NCI-H82 treated with DMSO at 0.1 percent for 48 hours (cell line): ENCODE results near the gene COL6A2.

Source experiments
- DNase-seq: peaks from one replicate; lab custom pipeline; 2025; ENCODE audit not compliant: unreplicated experiment; lab: John Stamatoyannopoulos, UW

Gene COL6A2

GRCh38 chr21:46153247-46154154 is 55.6 kb downstream of the COL6A2 start:
- DNase-seq, result no peak

- DNase-seq, result no peak
Measured at GRCh38 chr21:46154155-46154954, 56.4 kb downstream of the COL6A2 start.

- DNase-seq, result no peak
Measured at GRCh38 chr21:46154955-46155513, 57.1 kb downstream of the COL6A2 start.

- no peak for DNase-seq
Measured at GRCh38 chr21:46155514-46156377, 57.8 kb downstream of the COL6A2 start, which contains the start of gene FTCD. Gene FTCD (minus strand): TSS chr21:46155579. CDS start chr21:46155523, 56 bp downstream.

- DNase-seq, result no peak
Measured at GRCh38 chr21:46156378-46156645, 58.4 kb downstream of the COL6A2 start.

GRCh38 chr21:46156678-46157077 is 58.8 kb downstream of the COL6A2 start:
- no peak for DNase-seq

- DNase-seq, result no peak
Measured at GRCh38 chr21:46157396-46157986, 59.6 kb downstream of the COL6A2 start.

GRCh38 chr21:46157987-46158451 is 60.1 kb downstream of the COL6A2 start:
- no peak for DNase-seq

- no peak for DNase-seq
Measured at GRCh38 chr21:46158666-46159300, 60.9 kb downstream of the COL6A2 start.

- no peak for DNase-seq
Measured at GRCh38 chr21:46159390-46159789, 61.5 kb downstream of the COL6A2 start.

- no peak for DNase-seq
Measured at GRCh38 chr21:46159841-46160656, 62.1 kb downstream of the COL6A2 start.

GRCh38 chr21:46160657-46160906 is 62.7 kb downstream of the COL6A2 start:
- DNase-seq, result no peak

GRCh38 chr21:46160907-46161632 is 63.2 kb downstream of the COL6A2 start:
- DNase-seq, result no peak

GRCh38 chr21:46161633-46162592 is 64.0 kb downstream of the COL6A2 start:
- no peak for DNase-seq

- no peak for DNase-seq
Measured at GRCh38 chr21:46163380-46163779, 65.5 kb downstream of the COL6A2 start.

GRCh38 chr21:46165098-46165497 is 67.2 kb downstream of the COL6A2 start:
- DNase-seq, result no peak

- no peak for DNase-seq
Measured at GRCh38 chr21:46168238-46168637, 70.3 kb downstream of the COL6A2 start.
